Neuron (in vitro differentiated cells): ENCODE results near the gene FYB2.

Experiments used
- H2AFZ ChIP-seq: one replicate; pipeline ENCODE4 v1.6.1; 2013; ENCODE audit warnings: low read depth, mild to moderate bottlenecking, inconsistent platforms, low read length, moderate library complexity
- H3K27me3 ChIP-seq: one replicate; pipeline ENCODE4 v1.6.1; 2013; ENCODE audit warnings: low read length; ENCODE audit not compliant: insufficient read depth
- H3K36me3 ChIP-seq: one replicate; pipeline ENCODE4 v1.6.1; 2013; ENCODE audit warnings: low read length; ENCODE audit not compliant: insufficient read depth
- H3K4me1 ChIP-seq: one replicate; pipeline ENCODE4 v1.6.1; 2013; ENCODE audit warnings: low read length; ENCODE audit not compliant: insufficient read depth
- H3K4me3 ChIP-seq: 2 replicates; pipeline ENCODE4 v1.5.1; 2013; ENCODE audit warnings: mild to moderate bottlenecking, low read length, moderate library complexity
- H3K9me3 ChIP-seq: one replicate; pipeline ENCODE4 v1.6.1; 2013; ENCODE audit warnings: low read length

Gene FYB2

GRCh38 chr1:56850411-56850810 is 31.2 kb upstream of the FYB2 start:
- Histone ChIP-seq H2AFZ (no peak overlapping the region), H3K27me3 (no peaks in the 10 kb centered on the region), H3K4me3 (no peak overlapping the region), H3K36me3 (no peaks in the 10 kb centered on the region), H3K4me1 (no peaks in the 10 kb centered on the region), H3K9me3 (no peaks in the 10 kb centered on the region)

GRCh38 chr1:56849750-56850149 is 30.5 kb upstream of the FYB2 start:
- Histone ChIP-seq H3K27me3 (no peaks in the 10 kb centered on the region), H3K4me1 (peaks cover 2% of the 10 kb centered on the region), H3K4me3 (no peak overlapping the region), H2AFZ (no peak overlapping the region), H3K36me3 (no peaks in the 10 kb centered on the region), H3K9me3 (no peaks in the 10 kb centered on the region)

GRCh38 chr1:56845343-56845742 is 26.1 kb upstream of the FYB2 start:
- Histone ChIP-seq H3K36me3 (no peaks in the 10 kb centered on the region), H3K4me1 (peaks cover 4% of the 10 kb centered on the region), H2AFZ (no peak overlapping the region), H3K27me3 (no peaks in the 10 kb centered on the region), H3K9me3 (no peaks in the 10 kb centered on the region), H3K4me3 (no peak overlapping the region)

GRCh38 chr1:56844545-56845136 is 25.4 kb upstream of the FYB2 start:
- no peak overlapping the region for H3K4me3 ChIP-seq
- H3K4me1 ChIP-seq, result peaks cover 4% of the 10 kb centered on the region
- no peak overlapping the region for H2AFZ ChIP-seq
- H3K27me3 ChIP-seq, result no peaks in the 10 kb centered on the region
- no peaks in the 10 kb centered on the region for H3K36me3 ChIP-seq
- H3K9me3 ChIP-seq, result no peaks in the 10 kb centered on the region

GRCh38 chr1:56843544-56843943 is 24.3 kb upstream of the FYB2 start:
- Histone ChIP-seq H3K4me3 (no peak overlapping the region), H3K9me3 (no peaks in the 10 kb centered on the region), H3K36me3 (no peaks in the 10 kb centered on the region), H2AFZ (no peak overlapping the region), H3K4me1 (peaks cover 4% of the 10 kb centered on the region), H3K27me3 (no peaks in the 10 kb centered on the region)

GRCh38 chr1:56838759-56839158 is 19.6 kb upstream of the FYB2 start:
- no peak overlapping the region for H3K4me3 ChIP-seq
- no peaks in the 10 kb centered on the region for H3K27me3 ChIP-seq
- no peaks in the 10 kb centered on the region for H3K36me3 ChIP-seq
- no peak overlapping the region for H2AFZ ChIP-seq
- H3K9me3 ChIP-seq, result no peaks in the 10 kb centered on the region
- H3K4me1 ChIP-seq, result no peaks in the 10 kb centered on the region

GRCh38 chr1:56837244-56837939 is 18.2 kb upstream of the FYB2 start:
- Histone ChIP-seq H3K36me3 (no peaks in the 10 kb centered on the region), H3K27me3 (no peaks in the 10 kb centered on the region)

GRCh38 chr1:56836359-56836758 is 17.2 kb upstream of the FYB2 start:
- Histone ChIP-seq H3K9me3 (no peaks in the 10 kb centered on the region), H3K4me1 (peaks cover 2% of the 10 kb centered on the region), H2AFZ (no peak overlapping the region), H3K4me3 (no peak overlapping the region), H3K27me3 (no peaks in the 10 kb centered on the region), H3K36me3 (no peaks in the 10 kb centered on the region)

More at GRCh38 chr1:56837244-56837939, 18.2 kb upstream of the FYB2 start:
- H2AFZ ChIP-seq, result no peak overlapping the region
- no peaks in the 10 kb centered on the region for H3K4me1 ChIP-seq
- H3K9me3 ChIP-seq, result no peaks in the 10 kb centered on the region
- no peak overlapping the region for H3K4me3 ChIP-seq

GRCh38 chr1:56835657-56836056 is 16.5 kb upstream of the FYB2 start:
- no peaks in the 10 kb centered on the region for H3K9me3 ChIP-seq
- H3K27me3 ChIP-seq, result no peaks in the 10 kb centered on the region
- peaks cover 2% of the 10 kb centered on the region for H3K4me1 ChIP-seq
- no peak overlapping the region for H2AFZ ChIP-seq
- H3K4me3 ChIP-seq, result no peak overlapping the region
- H3K36me3 ChIP-seq, result no peaks in the 10 kb centered on the region

GRCh38 chr1:56834137-56834900 is 15.1 kb upstream of the FYB2 start:
- Histone ChIP-seq H3K9me3 (no peaks in the 10 kb centered on the region), H3K27me3 (no peaks in the 10 kb centered on the region), H3K4me1 (peaks cover 2% of the 10 kb centered on the region), H2AFZ (no peak overlapping the region), H3K4me3 (no peak overlapping the region), H3K36me3 (no peaks in the 10 kb centered on the region)

GRCh38 chr1:56833088-56833487 is 13.9 kb upstream of the FYB2 start:
- H3K27me3 ChIP-seq, result no peaks in the 10 kb centered on the region
- H3K36me3 ChIP-seq, result no peaks in the 10 kb centered on the region
- no peak overlapping the region for H2AFZ ChIP-seq
- H3K4me3 ChIP-seq, result no peak overlapping the region
- no peaks in the 10 kb centered on the region for H3K9me3 ChIP-seq
- H3K4me1 ChIP-seq, result peaks cover 2% of the 10 kb centered on the region

GRCh38 chr1:56831871-56832693 is 12.9 kb upstream of the FYB2 start:
- no peak overlapping the region for H3K4me3 ChIP-seq
- H3K4me1 ChIP-seq, result peaks cover 2% of the 10 kb centered on the region
- H3K36me3 ChIP-seq, result no peaks in the 10 kb centered on the region
- H2AFZ ChIP-seq, result no peak overlapping the region
- no peaks in the 10 kb centered on the region for H3K27me3 ChIP-seq
- H3K9me3 ChIP-seq, result no peaks in the 10 kb centered on the region

GRCh38 chr1:56830052-56830451 is 10.8 kb upstream of the FYB2 start:
- Histone ChIP-seq H2AFZ (no peak overlapping the region), H3K4me1 (peaks cover 2% of the 10 kb centered on the region), H3K36me3 (no peaks in the 10 kb centered on the region), H3K27me3 (no peaks in the 10 kb centered on the region), H3K4me3 (no peak overlapping the region), H3K9me3 (no peaks in the 10 kb centered on the region)
